ENCODE results near the gene ANKRD34A. TPM values are rescaled to one million over a fixed set of nuclear protein-coding genes. Genes with fewer than 3 reads are reported as not detected.
A peak's percentile ranks its signal among the peaks of the same experiment; 100 is the strongest.

The ANKRD34A gene
- total and polyA plus RNA-seq, 2 of the 13 experiments (the other 11 are each of a cell fraction or from before 2014, with no cell fraction given) = 0.05 to 0.07 TPM

- TF ChIP-seq KLF12 (CRISPR knock-in tag; IDR thresholded peaks at IDR 0.05; ENCODE audit: borderline replicate concordance) (no peak), SRY (CRISPR knock-in tag; IDR thresholded peaks at IDR 0.05) (no peak), ZBTB21 (CRISPR knock-in tag; IDR thresholded peaks at IDR 0.05) (no peak), ZNF841 (CRISPR knock-in tag; IDR thresholded peaks at IDR 0.05; ENCODE audit: borderline replicate concordance) (no peak), ZNF225 (CRISPR knock-in tag; IDR thresholded peaks at IDR 0.05) (0 out of 2 replicates have a peak, but pooled peaks have one; percentile 30), THAP9 (CRISPR knock-in tag; IDR thresholded peaks at IDR 0.05; ENCODE audit: borderline replicate concordance) (peak; percentile 48; the same call in 1 of the 2 replicates), ZNF510 (CRISPR knock-in tag; IDR thresholded peaks at IDR 0.05; ENCODE audit: low read depth) (no peak), HMGXB3 (CRISPR knock-in tag; IDR thresholded peaks at IDR 0.05; ENCODE audit: borderline replicate concordance) (no peak), TARDBP (CRISPR knock-in tag; IDR thresholded peaks at IDR 0.05) (no peak), ARNT2 (CRISPR knock-in tag; IDR thresholded peaks at IDR 0.05; ENCODE audit: low read depth) (0 out of 2 replicates have a peak, but pooled peaks have one; percentile 23), ZNF207 (IDR thresholded peaks at IDR 0.05; ENCODE audit: borderline replicate concordance) (no peak), ZBTB14 (CRISPR knock-in tag; IDR thresholded peaks at IDR 0.05) (peak; percentile 80), SNAI1 (CRISPR knock-in tag; IDR thresholded peaks at IDR 0.05; ENCODE audit: borderline replicate concordance) (no peak), PBX3 (CRISPR knock-in tag; IDR thresholded peaks at IDR 0.05; ENCODE audit: borderline replicate concordance) (no peak), ZNF577 (CRISPR knock-in tag; IDR thresholded peaks at IDR 0.05; ENCODE audit: borderline replicate concordance, low read depth) (no peak), UBTF (CRISPR knock-in tag; IDR thresholded peaks at IDR 0.05) (peak; percentile 42; the same call in 1 of the 2 replicates)
These were observed 2.8 kb downstream of the ANKRD34A start (continued) for GRCh38 chr1:145961425-145962156.
